H1 (cell line): ENCODE data around the gene IQCE. TPM values are rescaled to one million over a fixed set of nuclear protein-coding genes. Genes with fewer than 3 reads are reported as not detected.

Source experiments
- BRCA1 ChIP-seq: IDR thresholded peaks from 2 replicates; pipeline ENCODE4 v1.6.1; 2012; ENCODE audit warnings: low read depth, low read length, improper control_type of control experiment
- GTF2F1 ChIP-seq: IDR thresholded peaks from 2 replicates; pipeline ENCODE4 v1.6.1; 2012; ENCODE audit warnings: low read depth, low read length, improper control_type of control experiment, borderline replicate concordance
- RXRA ChIP-seq: IDR thresholded peaks from 2 replicates; pipeline ENCODE4 v1.6.1; 2011; ENCODE audit warnings: low read depth, mild to moderate bottlenecking, low read length, moderate library complexity; ENCODE audit not compliant: insufficient read depth
- SAP30 ChIP-seq: fragments of 300-600 bp; sonication (generic); IDR thresholded peaks from 2 replicates; pipeline ENCODE4 v1.7.1; 2012; ENCODE audit warnings: low read length, moderate library complexity, mild to moderate bottlenecking, inconsistent platforms; ENCODE audit not compliant: insufficient read depth, insufficient replicate concordance
- SP1 ChIP-seq: IDR thresholded peaks from 2 replicates; pipeline ENCODE4 v1.6.1; 2011; ENCODE audit warnings: low read depth, low read length
- SP2 ChIP-seq: IDR thresholded peaks from 2 replicates; pipeline ENCODE4 v1.6.1; 2012; ENCODE audit warnings: mild to moderate bottlenecking, low read length, inconsistent platforms
- SUZ12 ChIP-seq: fragments of 200-600 bp; sonication (generic); IDR thresholded peaks from 2 replicates; pipeline ENCODE4 v1.6.1; 2012; ENCODE audit warnings: mild to moderate bottlenecking, inconsistent platforms, low read length, moderate library complexity, mixed read lengths
- TAF7 ChIP-seq: optimal IDR thresholded peaks from 2 replicates; pipeline ENCODE3; 2011; ENCODE audit warnings: low read depth, mild to moderate bottlenecking, inconsistent platforms, low read length, moderate library complexity, borderline replicate concordance
- TEAD4 ChIP-seq: IDR thresholded peaks from 2 replicates; pipeline ENCODE4 v1.6.1; 2012; ENCODE audit warnings: low read depth, low read length, inconsistent platforms, mixed read lengths
- ZNF274 ChIP-seq: IDR thresholded peaks from 2 replicates; pipeline ENCODE4 v1.7.0; 2012; ENCODE audit warnings: low read length, borderline replicate concordance; ENCODE audit errors: extremely low read depth
- polyA plus RNA-seq, 7 experiments: library from polyadenylated mRNA; depleted of rRNA in 3 of 7; stranded (reverse) in 5 of 7; unstranded in 2 of 7; fragments of >200 nt in 5 of 7; fragments of 200-250 nt in 2 of 7; gene quantifications; 1 replicate in 5 of 7; 2 replicates in 1 of 7; 4 replicates in 1 of 7; pipeline versions ENCODE4 v1.2.1 to v1.2.3, GENCODE V29; 2011 to 2013; ENCODE audit warnings: missing spikeins in 2 of 7, mixed read lengths in 2 of 7
- total RNA-seq: library from RNA; stranded (reverse); fragmentation: NEBNext Ultra II Directional; extraction: Animal tissue kit (Norgen Biotek cat#: 25700); gene quantifications from 2 replicates; pipeline ENCODE4 v1.2.1, GENCODE V29; 2021

The IQCE gene
- total and polyA plus RNA-seq, 2 of the 8 experiments (the other 6 are each of a cell fraction or from before 2014, with no cell fraction given), result 2.2 to 4.9 TPM

GRCh38 chr7:2530071-2530987 is 28.4 kb upstream of the IQCE start (continued):
- no peak for TF ChIP-seq ZNF274
- TF ChIP-seq SP2, result no peak
- no peak for TF ChIP-seq GTF2F1
- no peak for TF ChIP-seq SP1
- TF ChIP-seq BRCA1, result no peak
- no peak for TF ChIP-seq TEAD4
- no peak for TF ChIP-seq SUZ12
- TF ChIP-seq SAP30, result no peak
- TF ChIP-seq TAF7, result no peak
- TF ChIP-seq RXRA, result no peak
